Activated T-cell treated with anti-CD3 and anti-CD28 coated beads, Interleukin-2, amount 50 U/mL, for 24 hours (primary cell): ENCODE data around the gene WNT7B.

Experiments
- DNase-seq: peaks from one replicate; pipeline ENCODE4 v3.0.0-alpha.2; 2020
- H3K27ac Mint-ChIP-seq: 2 replicates; pipeline ENCODE4 v1.8.0; 2020; ENCODE audit warnings: mild to moderate bottlenecking, mixed read lengths
- H3K27me3 Mint-ChIP-seq: 2 replicates; pipeline ENCODE4 v1.8.0; 2020; ENCODE audit warnings: mixed read lengths
- H3K36me3 Mint-ChIP-seq: 2 replicates; pipeline ENCODE4 v1.8.0; 2020; ENCODE audit warnings: low read depth, mixed read lengths
- H3K4me1 Mint-ChIP-seq: 2 replicates; pipeline ENCODE4 v1.8.0; 2020; ENCODE audit warnings: low read depth, mixed read lengths
- H3K4me3 Mint-ChIP-seq: 2 replicates; pipeline ENCODE4 v1.8.0; 2020; ENCODE audit warnings: mild to moderate bottlenecking, moderate library complexity, mixed read lengths
- H3K9me3 Mint-ChIP-seq: 2 replicates; pipeline ENCODE4 v1.8.0; 2020; ENCODE audit warnings: mixed read lengths

WNT7B gene

GRCh38 chr22:45974498-45974897, 2.5 kb downstream of the WNT7B start:
- no peak for DNase-seq
- H3K4me3 Mint-ChIP-seq = no peak overlapping the region
- no peaks in the 10 kb centered on the region for H3K36me3 Mint-ChIP-seq
- H3K9me3 Mint-ChIP-seq = no peaks in the 10 kb centered on the region
- peaks cover 13% of the 10 kb centered on the region for H3K4me1 Mint-ChIP-seq
- no peak overlapping the region for H3K27ac Mint-ChIP-seq
- peaks cover 63% of the 10 kb centered on the region for H3K27me3 Mint-ChIP-seq

- Mint-ChIP-seq H3K36me3 (no peaks in the 10 kb centered on the region), H3K27ac (no peak overlapping the region), H3K27me3 (peaks cover 74% of the 10 kb centered on the region), H3K4me1 (peaks cover 11% of the 10 kb centered on the region), H3K4me3 (no peak overlapping the region), H3K9me3 (no peaks in the 10 kb centered on the region)
- no peak for DNase-seq
Observed at GRCh38 chr22:45972889-45973253, 4.1 kb downstream of the WNT7B start.

DNA sequence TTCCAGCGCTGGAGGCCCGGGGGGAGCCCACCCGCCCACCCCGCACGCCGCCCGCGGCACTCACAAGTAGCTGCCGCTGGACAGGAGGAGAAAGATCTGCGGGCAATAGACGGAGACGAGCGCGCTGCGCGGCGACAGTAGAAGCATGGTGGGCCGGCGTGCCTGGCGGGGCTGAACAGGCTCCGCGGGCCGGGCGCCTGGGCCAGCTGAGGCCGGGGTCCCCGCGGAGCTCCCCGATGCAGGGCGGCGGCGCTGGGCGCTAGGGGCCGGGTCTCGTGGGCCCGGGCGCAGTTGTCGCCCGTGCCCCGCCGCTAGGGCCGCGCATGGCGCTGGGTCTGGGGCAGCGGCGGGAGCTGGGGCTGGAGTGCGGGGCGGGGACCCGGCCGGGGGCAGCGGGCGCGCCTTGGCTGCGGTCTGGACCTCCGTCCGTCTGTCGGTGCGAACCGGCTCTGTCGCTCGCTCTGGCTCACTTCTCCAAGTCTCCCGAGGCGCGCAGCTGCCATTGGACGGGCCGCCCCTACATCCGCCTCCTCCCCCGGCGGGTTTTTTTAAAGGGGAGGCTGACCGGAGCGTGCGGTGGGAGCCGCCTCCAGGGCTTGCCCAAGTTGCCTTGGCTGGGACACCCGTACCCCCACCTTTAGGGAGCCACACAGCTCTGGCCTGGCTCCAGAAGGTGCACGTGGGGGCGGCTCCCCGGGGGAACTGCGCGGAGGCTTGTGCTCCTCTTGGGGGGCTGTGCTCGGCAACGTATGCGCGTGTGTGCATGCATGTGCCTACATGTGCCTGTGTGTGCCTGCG, 4.7 kb downstream of the WNT7B start:
- H3K4me3 Mint-ChIP-seq = no peak overlapping the region
- H3K36me3 Mint-ChIP-seq = no peaks in the 10 kb centered on the region
- H3K27ac Mint-ChIP-seq = no peak overlapping the region
- H3K9me3 Mint-ChIP-seq = no peaks in the 10 kb centered on the region
- H3K4me1 Mint-ChIP-seq = peaks cover 6% of the 10 kb centered on the region
- peaks cover 69% of the 10 kb centered on the region for H3K27me3 Mint-ChIP-seq
- no peak for DNase-seq

GRCh38 chr22:45971408-45972028, 5.4 kb downstream of the WNT7B start:
- no peak for DNase-seq
- Mint-ChIP-seq H3K27me3 (peaks cover 73% of the 10 kb centered on the region), H3K4me1 (peaks cover 6% of the 10 kb centered on the region), H3K9me3 (no peaks in the 10 kb centered on the region), H3K4me3 (no peak overlapping the region), H3K27ac (no peak overlapping the region), H3K36me3 (no peaks in the 10 kb centered on the region)

DNA sequence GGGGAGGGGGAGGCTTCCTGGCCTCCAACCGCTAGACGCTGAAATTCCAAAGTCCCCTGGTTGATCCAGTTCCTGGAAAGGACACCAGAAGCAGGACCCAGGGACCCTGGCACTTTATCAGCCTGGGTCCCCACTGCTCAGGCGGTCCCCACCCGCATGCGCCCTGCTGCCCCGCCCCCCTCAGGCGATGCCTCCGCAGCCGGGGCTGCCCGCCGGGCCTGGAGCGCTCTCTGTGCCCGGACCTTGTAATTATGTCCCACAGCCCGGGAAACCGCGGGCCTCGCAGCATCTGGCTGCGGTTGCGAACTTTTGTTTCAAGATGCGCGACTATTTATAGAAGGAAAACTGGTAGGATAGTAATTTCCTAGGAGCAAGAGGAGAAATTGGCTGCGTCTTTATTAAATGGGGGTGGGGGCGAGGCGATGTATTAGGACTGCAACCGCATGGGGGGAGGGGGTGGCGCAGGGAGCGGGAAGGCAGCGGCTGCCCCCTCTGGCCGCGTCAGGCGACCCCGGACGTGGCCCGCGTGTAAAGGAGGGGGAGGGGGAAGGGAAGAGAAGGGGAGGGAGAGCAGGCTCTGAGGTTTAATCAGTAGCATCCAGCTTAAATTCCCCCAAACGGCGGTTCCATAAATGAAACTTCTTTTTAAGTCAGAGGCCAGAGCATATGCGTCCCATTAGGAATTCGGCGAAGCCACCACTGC, 6.1 kb downstream of the WNT7B start:
- no peak for DNase-seq
- Mint-ChIP-seq H3K4me3 (no peak overlapping the region), H3K36me3 (no peaks in the 10 kb centered on the region), H3K27ac (no peak overlapping the region), H3K9me3 (no peaks in the 10 kb centered on the region), H3K4me1 (peaks cover 6% of the 10 kb centered on the region), H3K27me3 (peaks cover 75% of the 10 kb centered on the region)

DNA sequence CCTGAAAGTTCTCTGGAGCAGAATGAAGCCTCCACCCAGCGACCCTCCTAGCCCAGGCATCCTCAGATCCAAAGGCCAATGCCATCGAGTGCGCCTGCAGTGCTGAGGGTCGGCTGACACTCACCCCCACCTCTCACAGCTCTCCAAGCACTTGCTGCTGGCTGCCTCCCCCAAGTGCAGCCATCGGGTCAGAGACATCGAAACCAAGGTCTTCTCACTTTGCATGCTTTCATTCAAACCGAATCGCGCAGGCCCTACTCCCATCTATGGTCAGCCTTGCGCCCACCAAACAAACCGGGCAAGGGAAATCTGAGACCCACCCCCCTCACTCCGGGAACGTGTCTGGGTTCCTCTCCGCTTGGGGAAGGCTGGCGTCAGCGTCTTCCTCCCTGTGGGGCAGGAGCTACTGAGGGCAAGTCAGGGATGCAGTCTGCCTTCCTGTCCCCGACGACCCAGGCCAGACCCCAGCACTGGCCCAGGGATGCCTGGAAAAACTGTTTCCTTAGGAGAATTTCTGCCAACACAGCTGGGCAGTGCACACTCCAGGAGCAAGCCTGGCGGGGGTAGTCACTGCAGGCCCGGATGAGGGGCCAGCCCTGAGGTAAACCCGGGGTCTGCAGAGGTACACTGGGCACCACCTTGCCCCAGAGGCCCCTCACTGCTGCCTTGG, 7.0 kb downstream of the WNT7B start:
- H3K4me1 Mint-ChIP-seq = peaks cover 2% of the 10 kb centered on the region

GRCh38 chr22:45969414-45969799, 7.6 kb downstream of the WNT7B start:
- Mint-ChIP-seq H3K27me3 (peaks cover 70% of the 10 kb centered on the region), H3K9me3 (no peaks in the 10 kb centered on the region)

More for the DNA sequence above, 7.0 kb downstream of the WNT7B start:
- no peaks in the 10 kb centered on the region for H3K9me3 Mint-ChIP-seq
- no peak for DNase-seq
- H3K27me3 Mint-ChIP-seq = peaks cover 72% of the 10 kb centered on the region
- H3K36me3 Mint-ChIP-seq = no peaks in the 10 kb centered on the region
- H3K4me3 Mint-ChIP-seq = no peak overlapping the region
- H3K27ac Mint-ChIP-seq = no peak overlapping the region

GRCh38 chr22:45968751-45969413, 8.1 kb downstream of the WNT7B start:
- H3K27me3 Mint-ChIP-seq = peaks cover 64% of the 10 kb centered on the region
- peaks cover 2% of the 10 kb centered on the region for H3K4me1 Mint-ChIP-seq
- no peaks in the 10 kb centered on the region for H3K36me3 Mint-ChIP-seq
- no peaks in the 10 kb centered on the region for H3K9me3 Mint-ChIP-seq
- H3K4me3 Mint-ChIP-seq = no peak overlapping the region
- no peak for DNase-seq
- no peak overlapping the region for H3K27ac Mint-ChIP-seq

More at GRCh38 chr22:45969414-45969799, 7.6 kb downstream of the WNT7B start:
- H3K4me3 Mint-ChIP-seq = no peak overlapping the region
- no peak overlapping the region for H3K27ac Mint-ChIP-seq
- H3K36me3 Mint-ChIP-seq = no peaks in the 10 kb centered on the region
- DNase-seq = no peak
- H3K4me1 Mint-ChIP-seq = peaks cover 2% of the 10 kb centered on the region

DNA sequence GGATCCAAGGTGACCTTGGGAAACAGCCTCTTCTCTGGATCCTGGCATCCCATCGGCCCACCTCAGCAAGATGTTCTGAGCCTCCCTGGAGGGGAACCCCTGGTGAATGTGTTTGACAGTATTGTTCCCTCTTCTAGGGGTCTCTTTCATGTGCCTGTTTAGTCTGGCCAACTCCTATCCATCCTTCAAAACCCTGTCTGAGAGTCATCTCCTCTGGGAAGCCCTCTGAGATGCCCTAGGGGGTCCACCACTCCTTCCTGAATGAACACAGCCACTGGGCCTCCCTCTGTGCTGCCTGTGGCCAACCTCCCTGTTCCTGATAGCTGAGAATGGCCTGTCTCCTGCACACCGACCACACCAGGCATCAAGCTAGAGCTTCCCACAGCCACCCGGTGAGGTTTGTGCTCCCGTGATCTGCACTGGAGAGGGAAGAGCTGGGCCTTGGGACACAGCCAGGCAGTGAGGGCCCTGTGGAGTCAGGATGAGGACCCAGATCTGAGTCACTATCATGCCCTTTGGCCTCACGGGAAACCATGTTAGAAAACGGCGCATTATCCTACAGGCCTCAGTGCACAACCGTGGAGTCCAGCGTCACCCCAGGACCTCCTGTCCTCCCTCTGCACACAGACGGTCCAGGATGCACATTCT, 8.8 kb downstream of the WNT7B start:
- Mint-ChIP-seq H3K4me1 (peaks cover 2% of the 10 kb centered on the region), H3K27ac (no peak overlapping the region), H3K4me3 (no peak overlapping the region), H3K36me3 (no peaks in the 10 kb centered on the region), H3K27me3 (peaks cover 57% of the 10 kb centered on the region), H3K9me3 (no peaks in the 10 kb centered on the region)
- DNase-seq = no peak

DNA sequence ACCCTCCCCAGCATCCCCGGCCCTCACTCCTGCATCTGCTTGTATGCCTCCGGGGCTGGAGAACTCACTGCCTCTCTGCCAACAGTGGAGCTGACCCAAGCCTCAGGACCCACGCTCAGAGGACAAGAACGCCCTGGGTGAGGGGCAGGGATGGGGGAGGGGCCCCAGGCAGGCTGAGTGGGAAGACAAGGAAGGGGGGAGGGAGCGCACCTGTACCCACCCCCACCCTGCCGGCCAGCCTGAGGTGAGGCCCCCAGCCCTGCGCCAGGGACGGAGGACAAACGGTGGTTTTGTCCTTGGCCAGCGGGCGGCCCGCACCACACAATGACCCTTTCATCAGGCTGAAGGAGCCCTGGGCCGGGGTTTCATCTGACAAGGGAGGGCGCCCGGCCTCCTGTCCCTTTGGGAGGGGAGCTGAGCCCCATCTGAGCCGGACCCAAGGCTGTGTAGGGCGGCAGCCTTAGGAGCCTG, 10.0 kb downstream of the WNT7B start:
- H3K4me1 Mint-ChIP-seq = peaks cover 2% of the 10 kb centered on the region
- no peaks in the 10 kb centered on the region for H3K9me3 Mint-ChIP-seq
- peaks cover 49% of the 10 kb centered on the region for H3K27me3 Mint-ChIP-seq
- no peaks in the 10 kb centered on the region for H3K36me3 Mint-ChIP-seq
- no peak for DNase-seq
- no peak overlapping the region for H3K27ac Mint-ChIP-seq
- no peak overlapping the region for H3K4me3 Mint-ChIP-seq

DNA sequence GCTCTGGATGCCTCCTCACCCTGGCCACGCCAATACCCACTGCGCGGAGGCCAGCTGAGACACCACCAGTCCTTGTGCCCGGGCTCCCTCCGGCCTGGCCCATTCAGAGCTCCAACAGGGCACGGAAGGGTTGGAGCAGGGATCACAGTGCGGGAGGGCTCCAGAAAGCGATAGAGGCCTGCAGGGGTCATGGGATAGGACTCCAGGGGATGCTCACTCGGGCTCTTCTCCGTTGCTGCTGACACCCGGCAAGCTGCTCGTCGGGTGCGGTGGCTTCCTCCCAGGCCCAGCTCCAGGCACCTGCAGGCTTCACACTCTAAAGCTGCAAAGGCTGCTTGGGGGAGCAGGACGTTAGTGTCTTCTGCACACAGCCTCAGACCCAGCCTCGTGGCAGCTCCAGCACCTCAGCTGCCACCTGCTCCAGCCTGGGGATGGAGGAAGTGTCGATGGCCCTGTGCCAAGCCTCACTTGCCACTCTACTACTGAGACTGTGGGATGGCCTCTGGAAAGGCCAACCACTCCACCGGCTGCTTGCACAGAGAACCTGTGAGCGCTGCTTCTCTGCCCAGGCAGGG, 10.6 kb downstream of the WNT7B start:
- Mint-ChIP-seq H3K36me3 (no peaks in the 10 kb centered on the region), H3K27me3 (peaks cover 49% of the 10 kb centered on the region), H3K27ac (no peak overlapping the region), H3K4me3 (no peak overlapping the region), H3K4me1 (peaks cover 2% of the 10 kb centered on the region), H3K9me3 (no peaks in the 10 kb centered on the region)
- no peak for DNase-seq

GRCh38 chr22:45965563-45965962, 11.4 kb downstream of the WNT7B start:
- no peak for DNase-seq
- peaks cover 42% of the 10 kb centered on the region for H3K27me3 Mint-ChIP-seq
- no peak overlapping the region for H3K4me3 Mint-ChIP-seq
- no peaks in the 10 kb centered on the region for H3K9me3 Mint-ChIP-seq
- H3K4me1 Mint-ChIP-seq = no peaks in the 10 kb centered on the region
- H3K27ac Mint-ChIP-seq = no peak overlapping the region
- no peaks in the 10 kb centered on the region for H3K36me3 Mint-ChIP-seq

GRCh38 chr22:45964926-45965527, 11.9 kb downstream of the WNT7B start:
- H3K36me3 Mint-ChIP-seq = no peaks in the 10 kb centered on the region
- no peak for DNase-seq
- H3K27me3 Mint-ChIP-seq = peaks cover 36% of the 10 kb centered on the region
- no peaks in the 10 kb centered on the region for H3K4me1 Mint-ChIP-seq
- H3K27ac Mint-ChIP-seq = no peak overlapping the region
- no peaks in the 10 kb centered on the region for H3K9me3 Mint-ChIP-seq
- H3K4me3 Mint-ChIP-seq = no peak overlapping the region
